Mucosa of descending colon (tissue), 3 donors: ENCODE measurements around the gene SMG7. TPM values are rescaled to one million over a fixed set of nuclear protein-coding genes. Genes with fewer than 3 reads are reported as not detected.

ENCODE experiments used
- ATAC-seq: fragments of 200-7000 bp; cut with Tn5 transposase; one replicate; pipeline ENCODE4 v1.9.1; 2020; ENCODE audit warnings: mild to moderate bottlenecking, moderate library complexity
- DNase-seq, 3 donors: peaks; one replicate each; pipeline ENCODE4 v3.0.0-alpha.2; 2020
- H3K36me3 ChIP-seq: fragments of 200-600 bp; one replicate; pipeline ENCODE4 v1.8.0; 2021; ENCODE audit warnings: low read depth, mild to moderate bottlenecking
- H3K4me1 ChIP-seq: fragments of 200-600 bp; one replicate; pipeline ENCODE4 v1.8.0; 2021; ENCODE audit warnings: low read depth, mild to moderate bottlenecking
- H3K4me3 ChIP-seq: fragments of 200-600 bp; one replicate; pipeline ENCODE4 v1.8.0; 2021; ENCODE audit warnings: mild to moderate bottlenecking
- H3K9me3 ChIP-seq: fragments of 200-600 bp; one replicate; pipeline ENCODE4 v1.8.0; 2021; ENCODE audit warnings: mild to moderate bottlenecking
- intact Hi-C, 2 donors: fragments of 100-400 bp; cut with DNase I in 1 of 2; cut with micrococcal nuclease in 1 of 2; formaldehyde crosslinking; loops; one replicate each; pipeline versions ENCODE4 v1.11.0 to v1.11.1; 2022; cut with DNase I, micrococcal nuclease
- total RNA-seq, 3 donors: library from RNA; stranded (reverse); fragmentation: NEBNext Ultra II Directional in 2 of 3; extraction: Animal tissue kit (Norgen Biotek cat#: 25700) in 2 of 3; gene quantifications; one replicate each; pipeline versions ENCODE4 v1.2.1 to v1.2.4, GENCODE V29; 2021 to 2023
- TF ChIP-seq, protein P1 (sequence below): fragments of 200-600 bp; IDR thresholded peaks from one replicate; pipeline ENCODE4 v1.8.0; 2022; ENCODE audit warnings: antibody characterized with exemption, mild to moderate bottlenecking
- donor health status: DM: no; HTN: no; CAD: no; lungs with moderate emphysema.
- donor health status: DM: no; HTN: no; CAD: no.
- donor health status: DM: no; HTN: yes; CAD: no.

Gene SMG7
- total RNA-seq, 3 donors from 2014 or later = 62.7 to 69.9 (median 66.4) TPM

DNA sequence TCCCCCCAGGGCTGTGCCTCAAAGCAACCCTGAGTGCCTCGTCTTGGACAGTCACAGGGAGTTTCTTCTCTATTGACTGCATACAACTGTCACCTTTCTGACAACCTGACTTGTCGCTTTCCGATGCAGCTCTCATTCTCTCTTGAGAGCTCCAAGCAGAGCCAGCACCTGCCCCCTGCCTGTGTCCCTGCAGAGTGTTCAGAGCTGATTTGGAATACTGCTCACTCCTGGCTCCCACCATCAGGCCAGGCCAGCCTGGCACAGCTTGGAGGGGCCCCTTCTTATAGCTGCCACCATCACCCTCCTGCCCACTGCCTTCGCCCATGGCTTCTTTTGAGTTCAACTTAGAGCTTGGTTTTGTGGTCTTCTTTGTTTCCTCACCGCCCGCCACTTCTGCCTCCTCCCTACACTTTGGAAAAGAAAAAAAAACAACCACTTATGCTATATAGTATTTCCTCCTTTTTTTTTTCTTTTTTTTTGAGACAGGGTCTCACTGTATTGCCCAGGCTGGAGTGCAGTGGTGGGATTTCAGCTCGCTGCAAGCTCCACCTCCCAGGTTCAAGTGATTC is 105.7 kb downstream of the SMG7 start:
- no peaks in the 10 kb centered on the region for H3K36me3 ChIP-seq
- no peak for DNase-seq
- H3K4me1 ChIP-seq = no peaks in the 10 kb centered on the region
- H3K9me3 ChIP-seq = no peaks in the 10 kb centered on the region
- intact Hi-C loops = no loop called here
- TF ChIP-seq, protein P1, sequence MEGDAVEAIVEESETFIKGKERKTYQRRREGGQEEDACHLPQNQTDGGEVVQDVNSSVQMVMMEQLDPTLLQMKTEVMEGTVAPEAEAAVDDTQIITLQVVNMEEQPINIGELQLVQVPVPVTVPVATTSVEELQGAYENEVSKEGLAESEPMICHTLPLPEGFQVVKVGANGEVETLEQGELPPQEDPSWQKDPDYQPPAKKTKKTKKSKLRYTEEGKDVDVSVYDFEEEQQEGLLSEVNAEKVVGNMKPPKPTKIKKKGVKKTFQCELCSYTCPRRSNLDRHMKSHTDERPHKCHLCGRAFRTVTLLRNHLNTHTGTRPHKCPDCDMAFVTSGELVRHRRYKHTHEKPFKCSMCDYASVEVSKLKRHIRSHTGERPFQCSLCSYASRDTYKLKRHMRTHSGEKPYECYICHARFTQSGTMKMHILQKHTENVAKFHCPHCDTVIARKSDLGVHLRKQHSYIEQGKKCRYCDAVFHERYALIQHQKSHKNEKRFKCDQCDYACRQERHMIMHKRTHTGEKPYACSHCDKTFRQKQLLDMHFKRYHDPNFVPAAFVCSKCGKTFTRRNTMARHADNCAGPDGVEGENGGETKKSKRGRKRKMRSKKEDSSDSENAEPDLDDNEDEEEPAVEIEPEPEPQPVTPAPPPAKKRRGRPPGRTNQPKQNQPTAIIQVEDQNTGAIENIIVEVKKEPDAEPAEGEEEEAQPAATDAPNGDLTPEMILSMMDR = no peak
- H3K4me3 ChIP-seq = no peak overlapping the region
- no peak for ATAC-seq

DNA sequence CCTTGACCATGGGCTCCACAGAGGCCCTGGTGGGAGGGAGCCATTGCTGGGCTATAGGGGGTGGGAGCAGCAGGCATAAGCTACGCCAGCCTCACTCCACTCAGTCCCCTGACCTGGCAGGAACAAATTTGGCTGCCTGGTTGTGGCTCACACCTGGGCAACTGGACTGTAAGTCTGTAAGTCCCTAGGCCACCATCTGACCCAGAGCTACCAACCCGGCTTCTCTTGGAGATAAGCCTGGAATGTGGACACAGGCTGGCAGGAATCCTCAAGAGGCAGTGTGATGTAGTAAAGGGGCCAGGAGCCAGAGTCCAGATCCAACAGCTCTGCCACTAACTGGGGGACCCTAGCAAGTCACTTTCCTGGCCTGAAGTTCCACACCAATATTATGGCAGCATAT is 106.6 kb downstream of the SMG7 start:
- no peaks in the 10 kb centered on the region for H3K9me3 ChIP-seq
- no peak overlapping the region for H3K4me3 ChIP-seq
- ATAC-seq (no peak), DNase-seq (no peak)
- TF ChIP-seq, protein P1 = no peak
- intact Hi-C loops = no loop called here
- H3K36me3 ChIP-seq = no peaks in the 10 kb centered on the region
- no peaks in the 10 kb centered on the region for H3K4me1 ChIP-seq

DNA sequence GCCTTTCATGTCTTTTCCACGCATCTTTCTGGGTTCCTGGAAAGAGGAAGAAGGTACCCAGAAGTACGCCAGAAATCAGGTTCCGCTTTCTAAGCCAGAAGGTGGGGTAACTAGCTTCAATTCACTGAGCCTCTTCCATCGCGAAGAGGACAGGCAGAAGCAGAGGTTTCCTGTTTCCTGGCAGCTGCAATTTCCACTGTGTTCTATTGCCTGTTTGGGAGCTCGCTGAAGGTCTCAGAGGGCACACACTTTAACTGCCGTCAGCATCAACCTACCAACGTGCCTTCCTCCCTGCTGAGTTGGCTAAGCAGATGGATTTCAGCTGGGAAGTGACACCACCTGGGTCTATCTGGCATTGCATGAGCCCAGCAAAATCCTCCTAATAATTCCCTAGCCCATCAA is 108.0 kb downstream of the SMG7 start:
- TF ChIP-seq, protein P1 = no peak
- Histone ChIP-seq H3K4me1 (no peaks in the 10 kb centered on the region), H3K9me3 (no peaks in the 10 kb centered on the region), H3K4me3 (no peak overlapping the region), H3K36me3 (no peaks in the 10 kb centered on the region)
- intact Hi-C loops = no loop called here
- ATAC-seq = peak; percentile 50
- peak in 1 of 3 donors; percentile 17 for DNase-seq

DNA sequence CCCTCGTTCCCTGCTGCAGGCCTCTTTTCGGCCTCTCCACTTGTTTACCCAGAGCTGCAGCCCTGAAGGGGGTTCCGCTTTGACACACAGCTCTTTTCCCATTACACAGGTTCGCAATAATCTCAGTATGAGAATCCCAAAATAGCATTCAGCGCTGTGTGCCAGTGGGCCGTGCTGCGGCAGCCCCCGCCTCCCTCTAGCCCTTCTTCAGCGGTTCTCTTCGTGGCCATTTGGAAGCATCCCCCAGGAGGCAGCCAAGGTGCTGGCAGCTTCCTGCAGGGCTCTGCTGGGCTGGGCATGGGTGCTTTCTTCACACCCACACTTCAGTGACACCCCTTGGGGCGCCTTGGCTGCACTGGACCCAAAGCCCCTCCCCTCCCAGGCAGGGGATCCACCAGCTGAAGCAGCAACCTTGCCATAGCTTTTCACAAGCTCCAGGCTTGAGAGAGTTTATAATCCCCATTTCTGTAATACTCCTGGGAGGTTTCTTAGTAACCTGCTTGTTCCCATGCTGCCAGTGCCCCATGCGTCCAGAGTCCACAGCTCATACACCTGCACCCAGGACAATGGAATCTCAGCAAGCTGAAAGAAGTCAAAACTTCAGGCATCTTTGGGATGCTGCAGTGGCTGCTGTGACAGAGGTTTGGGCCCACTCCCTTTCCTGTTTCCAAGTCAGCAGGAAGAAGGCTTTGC is 109.9 kb downstream of the SMG7 start:
- H3K9me3 ChIP-seq = no peaks in the 10 kb centered on the region
- intact Hi-C loops = no loop called here
- H3K4me3 ChIP-seq = no peak overlapping the region
- no peaks in the 10 kb centered on the region for H3K36me3 ChIP-seq
- H3K4me1 ChIP-seq = no peaks in the 10 kb centered on the region
- ATAC-seq = no peak
- no peak for DNase-seq
- TF ChIP-seq, protein P1 = no peak

DNA sequence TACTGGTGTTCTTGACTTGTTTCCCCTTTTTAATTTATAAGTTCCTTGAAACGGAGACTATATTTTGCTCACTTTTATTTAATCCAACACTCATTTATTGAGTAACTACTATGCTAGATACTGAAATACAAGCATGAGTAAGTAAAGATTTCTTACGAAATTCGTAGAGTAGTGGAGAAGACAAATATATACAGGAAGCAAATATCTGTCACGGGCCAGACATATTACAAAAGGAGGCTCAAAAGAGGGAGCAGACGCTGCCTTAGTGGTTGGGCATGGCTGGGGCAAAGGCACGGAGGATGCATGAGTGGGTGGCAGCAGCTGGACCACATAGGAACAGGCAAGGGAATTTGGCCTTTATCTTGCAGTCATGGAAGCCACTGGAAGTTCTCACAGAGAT is 111.2 kb downstream of the SMG7 start:
- Histone ChIP-seq H3K4me3 (no peak overlapping the region), H3K36me3 (no peaks in the 10 kb centered on the region), H3K4me1 (no peaks in the 10 kb centered on the region), H3K9me3 (no peaks in the 10 kb centered on the region)
- TF ChIP-seq, protein P1 = no peak
- DNase-seq = no peak
- no peak for ATAC-seq
- intact Hi-C loops = no loop called here
